K562 (cell line): ENCODE data around the gene PSMD8.

Experiments used
- CTCF ChIP-seq, 3 experiments: IDR thresholded peaks in 2 of 3; conservative IDR thresholded peaks in 1 of 3; 2 replicates each; pipeline ENCODE4 v1.5.1; 2011 to 2012; ENCODE audit warnings: low read length in 3 of 3, mild to moderate bottlenecking in 3 of 3, control low read depth in 2 of 3, improper control_type of control experiment in 1 of 3, inconsistent platforms in 1 of 3, low read depth in 1 of 3, mixed read lengths in 1 of 3, moderate library complexity in 1 of 3; ENCODE audit not compliant: insufficient read depth in 2 of 3
- HLTF ChIP-seq: fragments of 450-650 bp; IDR thresholded peaks from 2 replicates; pipeline ENCODE4 v1.6.1; 2016
- NFE2 ChIP-seq: IDR thresholded peaks from 2 replicates; pipeline ENCODE4 v1.6.1; 2014; ENCODE audit warnings: antibody characterized with exemption, low read depth
- ZNF395 ChIP-seq: fragments of 200-800 bp; sonication (Bioruptor generic); IDR thresholded peaks from 2 replicates; pipeline ENCODE4 v1.6.1; 2017; ENCODE audit warnings: missing genetic modification characterization, missing compliant biosample characterization

GRCh38 chr19:38411041-38411712, 36.8 kb downstream of the PSMD8 start:
- no peak for TF ChIP-seq CTCF (IDR thresholded peaks at IDR 0.05 in 2 of 3, conservative IDR thresholded peaks at IDR 0.05 in 1 of 3; ENCODE audit: insufficient read depth in 2 of 3, low read depth in 1 of 3, low read length in 3 of 3)
- no peak for TF ChIP-seq ZNF395 (CRISPR knock-in tag)
- TF ChIP-seq HLTF: no peak
- no peak for TF ChIP-seq NFE2
